Renal cortex interstitium (tissue), 11 donors: ENCODE measurements around the gene MYO18A. TPM values are rescaled to one million over a fixed set of nuclear protein-coding genes. Genes with fewer than 3 reads are reported as not detected.
A peak's percentile ranks its signal among the peaks of the same experiment; 100 is the strongest.
"Not testable (repeated sequence)": the region's sequence is repeated elsewhere in the genome, so short reads cannot be mapped to it uniquely, and the experiment has no call there.

ENCODE experiments used
- DNase-seq, 11 donors: peaks; one replicate each; pipeline ENCODE4 v3.0.0-alpha.2; 2013; ENCODE audit warnings: low read depth in 9 of 11, low spot score in 4 of 11; ENCODE audit errors: extremely low read depth in 1 of 11
- polyA plus RNA-seq, 3 donors: library from polyadenylated mRNA; unstranded; fragments of 120-200 nt; gene quantifications; one replicate each; pipeline ENCODE4 v1.2.1, GENCODE V29; 2013; ENCODE audit not compliant: insufficient read length in 3 of 3

Gene MYO18A
- polyA plus RNA-seq, 3 donors = 34.6 to 47.9 (median 44.4) TPM

DNA sequence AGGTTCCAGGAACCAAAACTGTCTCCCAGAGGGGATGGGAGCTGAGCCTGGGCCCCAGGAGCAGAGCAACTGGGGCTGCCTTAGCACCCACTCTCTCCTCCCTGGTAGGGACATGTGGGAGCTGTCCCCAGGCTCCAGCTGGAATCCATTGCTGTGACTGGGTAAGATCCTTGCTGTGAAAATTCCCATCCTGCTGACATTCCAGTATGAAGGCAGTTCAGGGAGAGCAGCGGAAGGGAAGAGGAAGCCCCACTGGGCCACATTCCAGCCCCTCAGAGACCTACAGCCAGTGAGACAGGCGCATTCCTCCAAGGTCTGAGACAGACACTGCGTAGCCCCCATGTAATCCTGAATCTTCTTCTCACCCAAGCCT is 24.2 kb downstream of the MYO18A start:
- peak in 4 of 11 donors; percentile 49 to 78 (median 65) for DNase-seq

- DNase-seq = no peak
Measured at GRCh38 chr17:29155227-29155965, 24.8 kb downstream of the MYO18A start.

GRCh38 chr17:29154516-29155226 is 25.5 kb downstream of the MYO18A start:
- no peak for DNase-seq

DNA sequence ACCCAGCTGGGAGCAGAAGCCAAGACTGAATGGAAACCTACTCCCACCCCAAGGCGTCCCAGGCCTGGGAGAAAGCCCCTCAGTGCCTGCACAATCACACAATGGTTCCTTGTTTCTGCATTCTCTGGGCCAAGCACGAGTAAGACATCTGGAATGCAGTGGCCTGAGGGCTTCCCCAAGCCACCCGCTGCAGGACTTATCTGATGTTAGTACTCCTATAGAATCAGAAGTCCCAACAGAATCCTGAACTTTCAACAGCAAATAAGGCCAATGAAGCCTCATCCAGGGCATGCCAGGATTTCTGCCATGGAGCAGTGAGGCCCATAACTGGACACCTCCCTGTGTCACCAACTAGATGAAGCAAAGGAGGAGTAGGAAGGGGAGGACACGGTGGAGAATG is 28.6 kb downstream of the MYO18A start:
- no peak for DNase-seq

GRCh38 chr17:29150161-29150560 is 30.0 kb downstream of the MYO18A start:
- DNase-seq = no peak

- DNase-seq = no peak
Measured at GRCh38 chr17:29149431-29150064, 30.6 kb downstream of the MYO18A start.

DNA sequence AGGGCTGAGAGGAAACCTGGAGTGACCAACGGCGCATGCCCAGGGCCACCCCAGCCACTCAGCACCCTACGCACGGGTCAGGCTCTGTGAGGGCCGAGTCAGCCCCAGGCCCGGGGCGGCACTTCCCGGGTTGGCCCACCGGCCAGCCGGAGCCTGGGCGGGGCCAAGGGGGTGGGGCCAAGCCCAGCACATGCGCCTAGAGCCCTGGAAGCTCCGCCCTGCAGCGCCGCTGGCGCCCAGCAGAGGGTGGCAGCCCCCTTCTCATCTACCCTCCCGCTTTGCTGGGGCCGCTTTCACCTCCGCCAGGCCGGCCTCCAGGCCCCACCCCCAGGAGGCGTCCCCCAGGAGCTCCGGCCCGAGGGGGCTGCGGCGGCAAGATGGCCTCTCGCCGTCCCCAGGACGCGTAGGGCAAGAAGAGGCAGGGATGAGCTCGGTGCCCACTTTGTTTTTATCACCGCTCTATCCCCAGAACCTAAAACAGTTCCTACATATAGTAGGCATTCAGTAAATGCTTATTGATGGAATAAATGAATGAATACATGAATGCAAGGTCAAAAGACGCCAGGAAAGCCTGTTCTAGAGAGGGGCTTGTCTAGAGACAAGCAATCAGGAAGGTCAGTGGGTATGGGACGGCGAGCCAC is 31.3 kb downstream of the MYO18A start:
- peak; percentile 81 to 94 (median 90) for DNase-seq

GRCh38 chr17:29148257-29148789 is 31.9 kb downstream of the MYO18A start:
- DNase-seq = no peak

DNA sequence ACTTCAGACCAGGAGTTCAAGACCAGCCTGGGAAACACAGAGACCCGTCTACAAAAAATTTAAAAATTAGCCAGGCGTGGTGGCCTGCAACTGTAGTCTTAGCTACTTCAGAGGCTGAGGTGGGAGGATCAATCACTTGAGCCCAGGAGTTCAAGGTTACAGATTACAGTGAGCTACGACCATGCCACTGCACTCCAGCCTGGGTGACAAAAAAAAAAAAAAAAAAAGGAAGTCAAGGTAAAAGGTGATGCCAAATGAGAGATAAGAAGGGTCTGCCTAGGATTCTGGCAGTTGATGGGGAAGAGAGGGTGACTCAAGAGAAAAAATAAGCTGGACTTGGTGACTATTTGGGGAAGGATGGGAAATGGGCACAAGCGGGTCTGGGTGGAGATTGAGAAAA is 32.5 kb downstream of the MYO18A start:
- no peak for DNase-seq

DNA sequence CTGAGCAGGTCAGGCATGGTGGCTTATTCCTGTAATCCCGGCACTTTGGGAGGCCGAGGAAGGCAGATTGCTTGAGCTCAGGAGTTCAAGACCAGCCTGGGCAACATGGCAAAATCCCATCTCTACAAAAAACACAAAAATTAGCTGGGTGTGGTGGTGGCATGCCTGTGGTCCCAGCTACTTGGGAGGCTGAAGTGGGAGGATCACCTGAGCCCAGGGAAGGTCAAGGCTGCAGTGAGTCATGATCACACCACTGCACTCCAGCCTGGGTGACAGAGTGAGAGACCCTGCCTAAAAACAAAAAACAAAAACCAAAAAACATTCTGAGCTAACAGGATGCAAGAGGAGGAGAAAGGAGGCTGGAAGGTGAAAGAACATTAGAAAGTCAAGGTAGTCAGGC is 33.0 kb downstream of the MYO18A start:
- not testable (repeated sequence) for DNase-seq

- DNase-seq = no peak
Measured at GRCh38 chr17:29146369-29146972, 33.7 kb downstream of the MYO18A start.

DNA sequence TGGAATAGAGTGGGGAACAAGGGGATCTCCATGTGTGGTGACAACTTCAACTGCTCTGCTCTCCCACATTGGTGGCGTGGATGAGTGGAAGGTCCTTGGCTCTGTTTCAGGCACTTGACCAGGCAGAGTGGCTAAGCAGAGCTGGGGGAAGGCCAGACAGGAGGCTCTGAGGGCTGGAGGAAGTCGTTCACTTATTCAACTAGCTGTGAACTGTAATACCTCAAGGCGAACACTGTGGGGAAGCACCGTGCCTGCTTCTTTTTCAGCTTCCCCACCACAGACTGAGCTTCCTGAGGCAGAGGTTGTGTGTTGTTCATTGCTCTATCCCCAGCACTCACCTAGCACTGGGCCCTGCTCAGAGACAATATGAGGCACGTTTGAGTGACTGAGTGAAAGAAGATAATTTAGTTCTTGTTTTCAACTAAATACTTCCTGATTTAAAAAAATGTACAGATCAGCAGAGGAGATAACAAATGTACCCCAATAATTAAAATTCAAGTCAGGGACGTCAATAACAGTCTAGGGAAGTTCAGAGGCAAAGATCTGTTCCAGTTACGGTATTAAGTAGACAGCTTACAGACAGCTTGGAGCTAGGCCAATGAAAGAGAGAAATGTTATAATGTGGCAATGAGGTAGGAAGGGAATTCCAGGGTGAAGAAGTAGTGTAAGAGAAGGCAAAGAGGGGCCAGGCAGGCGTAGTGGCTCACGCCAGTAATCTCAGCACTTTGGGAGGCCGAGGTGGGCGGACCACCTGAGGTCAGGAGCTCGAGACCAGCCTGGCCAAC is 34.7 kb downstream of the MYO18A start:
- peak in 3 of 11 donors; percentile 53 to 65 (median 55) for DNase-seq

GRCh38 chr17:29143894-29144293 is 36.3 kb downstream of the MYO18A start:
- no peak for DNase-seq

GRCh38 chr17:29141514-29141876 is 38.7 kb downstream of the MYO18A start:
- DNase-seq = no peak

GRCh38 chr17:29140631-29141513 is 39.3 kb downstream of the MYO18A start:
- DNase-seq = peak in 1 of 11 donors; percentile 43

DNA sequence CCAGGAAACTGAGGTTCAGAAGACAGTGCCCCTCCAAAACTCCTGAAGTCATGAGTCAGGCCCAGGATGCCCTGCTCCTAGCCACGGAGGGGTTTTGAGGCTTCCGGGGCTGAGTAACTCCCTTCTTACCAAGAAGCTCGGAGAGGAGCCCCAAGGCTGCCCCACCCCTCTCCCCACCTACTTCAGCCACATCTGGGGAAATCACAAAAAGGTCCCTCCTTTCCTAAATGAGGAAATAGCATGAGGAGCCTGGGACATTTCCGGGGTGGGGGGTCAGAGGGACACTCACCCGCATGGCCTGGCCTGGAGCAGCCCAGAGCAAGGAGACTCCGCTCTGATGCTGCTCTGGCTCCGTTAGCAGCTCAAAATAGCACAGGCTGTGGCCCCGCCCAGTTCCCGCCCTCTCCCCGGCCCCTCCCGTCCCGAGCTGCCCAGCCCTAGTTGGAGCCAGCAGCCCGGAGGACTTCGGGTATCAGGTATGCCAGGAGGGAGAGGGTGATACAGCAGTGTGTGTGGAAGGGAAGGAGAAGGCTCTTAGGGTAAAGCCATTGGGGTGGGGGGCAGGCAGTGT is 40.1 kb downstream of the MYO18A start:
- DNase-seq = peak in 4 of 11 donors; percentile 58 to 75 (median 62)
